ENCODE measurements around the gene TWIST2. TPM values are rescaled to one million over a fixed set of nuclear protein-coding genes. Genes with fewer than 3 reads are reported as not detected.

TWIST2 gene
- total RNA-seq, 4 donors from 2014 or later, result 37.4 to 51.6 (median 47.4) TPM

GRCh38 chr2:238838786-238839327, 9.0 kb upstream of the TWIST2 start:
- DNase-seq (ENCODE audit: extremely low spot score), result peak; percentile 53

GRCh38 chr2:238839428-238839827, 8.5 kb upstream of the TWIST2 start:
- H3K27me3 ChIP-seq, result no peaks in the 10 kb centered on the region
- H3K9me3 ChIP-seq, result peaks cover 0 to 7% (median 0%) of the 10 kb centered on the region in 4 donors
- H3K27ac ChIP-seq (replicated peaks in 1 of 4), result no peak overlapping the region
- H3K36me3 ChIP-seq, result no peaks in the 10 kb centered on the region
- 90% methylated on average over 2 of the region's 2 CpGs for WGBS
- no peak for TF ChIP-seq CTCF (IDR thresholded peaks at IDR 0.05)
- TF ChIP-seq EP300 (IDR thresholded peaks at IDR 0.05), result no peak
- no peak for TF ChIP-seq POLR2A (IDR thresholded peaks at IDR 0.05; ENCODE audit: low read depth)
- H3K4me1 ChIP-seq, result peaks cover 0 to 6% (median 2%) of the 10 kb centered on the region in 4 donors
- DNase-seq (ENCODE audit: extremely low spot score), result no peak
- no peak overlapping the region for H3K4me3 ChIP-seq
- intact Hi-C loops (cut with DNase I), result no loop called here

More at GRCh38 chr2:238838786-238839327, 9.0 kb upstream of the TWIST2 start:
- H3K27me3 ChIP-seq, result no peaks in the 10 kb centered on the region
- intact Hi-C loops (cut with DNase I), result no loop called here
- no peak overlapping the region for H3K27ac ChIP-seq (replicated peaks in 1 of 4)
- peaks cover 0 to 7% (median 0%) of the 10 kb centered on the region in 4 donors for H3K9me3 ChIP-seq
- H3K4me1 ChIP-seq, result peaks cover 0 to 7% (median 2%) of the 10 kb centered on the region in 4 donors
- no peak overlapping the region for H3K4me3 ChIP-seq
- no peaks in the 10 kb centered on the region for H3K36me3 ChIP-seq
- no peak for TF ChIP-seq EP300 (IDR thresholded peaks at IDR 0.05)

GRCh38 chr2:238841542-238842164, 6.2 kb upstream of the TWIST2 start:
- Histone ChIP-seq H3K36me3 (no peaks in the 10 kb centered on the region), H3K9me3 (peaks cover 0 to 7% (median 0%) of the 10 kb centered on the region in 4 donors), H3K27ac (replicated peaks in 1 of 4) (no peak overlapping the region), H3K27me3 (peaks cover 0 to 13% (median 0%) of the 10 kb centered on the region in 4 donors), H3K4me1 (peaks cover 0 to 11% (median 5%) of the 10 kb centered on the region in 4 donors), H3K4me3 (no peak overlapping the region)
- DNase-seq (ENCODE audit: extremely low spot score), result peak; percentile 81
- 77% methylated on average over 5 of the region's 10 CpGs for WGBS
- intact Hi-C loops (cut with DNase I), result loop anchor here (10.0 kb wide), 1 partner anchor 103 kb away; no protein-coding TSS in a partner anchor
- TF ChIP-seq POLR2AphosphoS5 (IDR thresholded peaks at IDR 0.05) (no peak), POLR2A (IDR thresholded peaks at IDR 0.05; ENCODE audit: low read depth) (no peak), CTCF (IDR thresholded peaks at IDR 0.05) (no peak), EP300 (IDR thresholded peaks at IDR 0.05) (no peak)

GRCh38 chr2:238843476-238843875, 4.4 kb upstream of the TWIST2 start:
- Histone ChIP-seq H3K4me3 (no peak overlapping the region), H3K27ac (replicated peaks in 1 of 4) (no peak overlapping the region), H3K9me3 (peaks cover 0 to 7% (median 0%) of the 10 kb centered on the region in 4 donors), H3K36me3 (no peaks in the 10 kb centered on the region), H3K27me3 (peaks cover 0 to 32% (median 0%) of the 10 kb centered on the region in 4 donors), H3K4me1 (peaks cover 9 to 28% (median 20%) of the 10 kb centered on the region in 4 donors)
- TF ChIP-seq POLR2AphosphoS5 (IDR thresholded peaks at IDR 0.05), result no peak
- no peak for TF ChIP-seq CTCF (IDR thresholded peaks at IDR 0.05)
- no peak for TF ChIP-seq EP300 (IDR thresholded peaks at IDR 0.05)
- no peak for TF ChIP-seq POLR2A (IDR thresholded peaks at IDR 0.05; ENCODE audit: low read depth)
- no peak for DNase-seq (ENCODE audit: extremely low spot score)
- intact Hi-C loops (cut with DNase I), result loop anchor here (10.0 kb wide), 1 partner anchor 101 kb away; no protein-coding TSS in a partner anchor
- 76% methylated on average over 3 of the region's 3 CpGs for WGBS

GRCh38 chr2:238845583-238846377, 2.1 kb upstream of the TWIST2 start:
- 79% methylated on average over 21 of the region's 21 CpGs for WGBS
- Histone ChIP-seq H3K27me3 (peaks cover 0 to 47% (median 0%) of the 10 kb centered on the region in 4 donors), H3K4me1 (peaks cover 14 to 51% (median 34%) of the 10 kb centered on the region in 4 donors), H3K36me3 (no peaks in the 10 kb centered on the region), H3K9me3 (no peaks in the 10 kb centered on the region), H3K27ac (replicated peaks in 1 of 4) (peak overlapping the region; percentile 79 to 93 (median 86)), H3K4me3 (peak overlapping the region; percentile 63 to 89 (median 74))
- DNase-seq (ENCODE audit: extremely low spot score), result peak; percentile 91
- intact Hi-C loops (cut with DNase I), result loop anchor here (10.0 kb wide), 1 partner anchor 99 kb away; no protein-coding TSS in a partner anchor
- TF ChIP-seq POLR2A (IDR thresholded peaks at IDR 0.05; ENCODE audit: low read depth), result no peak
- no peak for TF ChIP-seq POLR2AphosphoS5 (IDR thresholded peaks at IDR 0.05)
- no peak for TF ChIP-seq CTCF (IDR thresholded peaks at IDR 0.05)
- TF ChIP-seq EP300 (IDR thresholded peaks at IDR 0.05), result no peak

Measured in esophagus muscularis mucosa (tissue), 4 donors.